ENCODE results near the gene GPAT3.

DNA sequence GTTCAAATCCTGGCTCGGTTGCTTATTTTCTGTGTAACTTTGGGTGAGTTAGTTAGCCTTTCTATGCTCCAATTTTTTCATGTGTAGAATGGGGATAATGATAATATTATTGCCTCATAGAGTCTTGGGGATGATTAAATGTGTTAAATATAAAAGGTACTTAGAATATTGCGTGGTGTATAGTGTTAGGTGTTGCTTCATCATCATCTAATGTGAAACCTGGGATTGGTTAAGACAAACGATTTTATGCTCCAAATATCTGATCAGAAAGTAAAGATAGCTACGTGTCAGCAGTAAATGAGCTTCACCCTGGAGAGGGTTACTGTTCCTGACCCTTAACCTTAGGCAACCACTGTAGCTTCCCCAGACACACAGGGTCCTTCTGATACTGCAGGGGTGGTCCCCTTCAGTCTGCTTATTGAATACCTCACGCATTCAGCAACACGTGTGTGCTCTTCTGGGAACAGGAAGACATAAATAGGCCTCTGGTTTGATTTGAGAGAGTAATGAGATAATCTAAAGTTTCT is 50.1 kb downstream of the GPAT3 start:
- TF ChIP-seq CTCF (IDR thresholded peaks at IDR 0.05) (no peak), POLR2A (IDR thresholded peaks at IDR 0.05) (no peak)

All from uterus (tissue), 2 donors.